Skeletal muscle tissue (tissue), 4 donors: Measurements from ENCODE around the gene TMTC2. TPM values are rescaled to one million over a fixed set of nuclear protein-coding genes. Genes with fewer than 3 reads are reported as not detected.

Experiments
- H3K27ac ChIP-seq: one replicate; pipeline ENCODE4 v1.7.0; 2013; ENCODE audit warnings: mild to moderate bottlenecking, low read depth, low read length, inconsistent platforms
- H3K27me3 ChIP-seq, 3 donors: one replicate each; pipeline ENCODE4 v1.7.0; 2013; ENCODE audit warnings: low read length in 3 of 3; ENCODE audit not compliant: control insufficient read depth in 3 of 3, insufficient read depth in 3 of 3
- H3K36me3 ChIP-seq, 3 donors: one replicate each; pipeline ENCODE4 v1.7.0; 2013; ENCODE audit warnings: low read length in 3 of 3; ENCODE audit not compliant: control insufficient read depth in 3 of 3, insufficient read depth in 3 of 3
- H3K4me1 ChIP-seq, 3 donors: one replicate each; pipeline ENCODE4 v1.7.0; 2013; ENCODE audit warnings: low read length in 3 of 3, mild to moderate bottlenecking in 3 of 3; ENCODE audit not compliant: control insufficient read depth in 3 of 3, insufficient read depth in 3 of 3
- H3K4me3 ChIP-seq, 3 donors: one replicate each; pipeline ENCODE4 v1.7.0; 2013; ENCODE audit warnings: low read length in 3 of 3
- H3K9ac ChIP-seq, 3 donors: one replicate each; pipeline ENCODE4 v1.7.0; 2013; ENCODE audit warnings: low read length in 3 of 3, mild to moderate bottlenecking in 3 of 3, moderate library complexity in 2 of 3, low read depth in 1 of 3
- H3K9me3 ChIP-seq, 3 donors: one replicate each; pipeline ENCODE4 v1.7.0; 2013; ENCODE audit warnings: low read length in 3 of 3; ENCODE audit not compliant: control insufficient read depth in 3 of 3
- total RNA-seq: library from RNA; depleted of rRNA; stranded (reverse); fragments of >200 nt; gene quantifications from one replicate; pipeline ENCODE4 v1.2.3, GENCODE V29; 2014
- donor health status: Osteomylitis.

TMTC2 gene
- total RNA-seq, 1 donor from 2014 or later = 15.7 TPM

GRCh38 chr12:82723891-82724290 lies 37.2 kb downstream of the TMTC2 start:
- H3K27me3 ChIP-seq = no peaks in the 10 kb centered on the region
- no peaks in the 10 kb centered on the region for H3K9me3 ChIP-seq
- no peaks in the 10 kb centered on the region for H3K36me3 ChIP-seq
- no peaks in the 10 kb centered on the region for H3K4me1 ChIP-seq
- H3K27ac ChIP-seq = no peak overlapping the region
- no peak overlapping the region for H3K4me3 ChIP-seq
- no peak overlapping the region for H3K9ac ChIP-seq

- H3K27me3 ChIP-seq = no peaks in the 10 kb centered on the region
- H3K27ac ChIP-seq = no peak overlapping the region
- no peaks in the 10 kb centered on the region for H3K9me3 ChIP-seq
- H3K9ac ChIP-seq = no peak overlapping the region
- H3K4me1 ChIP-seq = no peaks in the 10 kb centered on the region
- H3K36me3 ChIP-seq = no peaks in the 10 kb centered on the region
- no peak overlapping the region for H3K4me3 ChIP-seq
Observed at GRCh38 chr12:82725741-82726140, 39.0 kb downstream of the TMTC2 start.

GRCh38 chr12:82727886-82728285 lies 41.2 kb downstream of the TMTC2 start:
- no peaks in the 10 kb centered on the region for H3K36me3 ChIP-seq
- no peaks in the 10 kb centered on the region for H3K4me1 ChIP-seq
- H3K9me3 ChIP-seq = no peaks in the 10 kb centered on the region
- H3K27ac ChIP-seq = no peak overlapping the region
- H3K9ac ChIP-seq = no peak overlapping the region
- no peaks in the 10 kb centered on the region for H3K27me3 ChIP-seq
- H3K4me3 ChIP-seq = no peak overlapping the region

GRCh38 chr12:82728710-82729109 lies 42.0 kb downstream of the TMTC2 start:
- Histone ChIP-seq H3K9ac (no peak overlapping the region), H3K36me3 (no peaks in the 10 kb centered on the region), H3K27ac (no peak overlapping the region), H3K27me3 (no peaks in the 10 kb centered on the region), H3K4me1 (no peaks in the 10 kb centered on the region), H3K4me3 (no peak overlapping the region), H3K9me3 (no peaks in the 10 kb centered on the region)

- Histone ChIP-seq H3K4me1 (no peaks in the 10 kb centered on the region), H3K9me3 (no peaks in the 10 kb centered on the region), H3K4me3 (no peak overlapping the region), H3K9ac (no peak overlapping the region), H3K27ac (no peak overlapping the region), H3K36me3 (no peaks in the 10 kb centered on the region), H3K27me3 (no peaks in the 10 kb centered on the region)
Observed at GRCh38 chr12:82730953-82731459, 44.3 kb downstream of the TMTC2 start.

- no peaks in the 10 kb centered on the region for H3K4me1 ChIP-seq
- no peak overlapping the region for H3K27ac ChIP-seq
- no peaks in the 10 kb centered on the region for H3K9me3 ChIP-seq
- H3K9ac ChIP-seq = no peak overlapping the region
- no peak overlapping the region for H3K4me3 ChIP-seq
- H3K36me3 ChIP-seq = no peaks in the 10 kb centered on the region
- no peaks in the 10 kb centered on the region for H3K27me3 ChIP-seq
Observed at GRCh38 chr12:82740129-82741000, 53.7 kb downstream of the TMTC2 start.

GRCh38 chr12:82745063-82745674 lies 58.5 kb downstream of the TMTC2 start:
- Histone ChIP-seq H3K36me3 (no peaks in the 10 kb centered on the region), H3K4me1 (no peaks in the 10 kb centered on the region), H3K4me3 (no peak overlapping the region), H3K27ac (no peak overlapping the region), H3K27me3 (no peaks in the 10 kb centered on the region), H3K9ac (no peak overlapping the region), H3K9me3 (no peaks in the 10 kb centered on the region)

GRCh38 chr12:82745807-82746206 lies 59.1 kb downstream of the TMTC2 start:
- no peaks in the 10 kb centered on the region for H3K27me3 ChIP-seq

GRCh38 chr12:82746668-82747067 lies 60.0 kb downstream of the TMTC2 start:
- H3K9ac ChIP-seq = no peak overlapping the region
- H3K27me3 ChIP-seq = no peaks in the 10 kb centered on the region
- H3K27ac ChIP-seq = no peak overlapping the region
- no peaks in the 10 kb centered on the region for H3K4me1 ChIP-seq
- H3K4me3 ChIP-seq = no peak overlapping the region
- H3K36me3 ChIP-seq = no peaks in the 10 kb centered on the region
- no peaks in the 10 kb centered on the region for H3K9me3 ChIP-seq

More at GRCh38 chr12:82745807-82746206, 59.1 kb downstream of the TMTC2 start:
- Histone ChIP-seq H3K4me1 (no peaks in the 10 kb centered on the region), H3K4me3 (no peak overlapping the region), H3K36me3 (no peaks in the 10 kb centered on the region), H3K9me3 (no peaks in the 10 kb centered on the region), H3K9ac (no peak overlapping the region), H3K27ac (no peak overlapping the region)

GRCh38 chr12:82749015-82749414 lies 62.3 kb downstream of the TMTC2 start:
- H3K4me1 ChIP-seq = no peaks in the 10 kb centered on the region
- H3K9me3 ChIP-seq = no peaks in the 10 kb centered on the region
- H3K9ac ChIP-seq = no peak overlapping the region
- no peaks in the 10 kb centered on the region for H3K36me3 ChIP-seq
- H3K27ac ChIP-seq = no peak overlapping the region
- no peaks in the 10 kb centered on the region for H3K27me3 ChIP-seq
- H3K4me3 ChIP-seq = no peak overlapping the region
